ENCODE results near the gene MAD1L1. TPM values are rescaled to one million over a fixed set of nuclear protein-coding genes. Genes with fewer than 3 reads are reported as not detected.

MAD1L1 gene
- total and polyA plus RNA-seq, 2 of the 4 experiments (the other 2 are of a cell fraction), result 29.0 to 40.9 TPM

DNA sequence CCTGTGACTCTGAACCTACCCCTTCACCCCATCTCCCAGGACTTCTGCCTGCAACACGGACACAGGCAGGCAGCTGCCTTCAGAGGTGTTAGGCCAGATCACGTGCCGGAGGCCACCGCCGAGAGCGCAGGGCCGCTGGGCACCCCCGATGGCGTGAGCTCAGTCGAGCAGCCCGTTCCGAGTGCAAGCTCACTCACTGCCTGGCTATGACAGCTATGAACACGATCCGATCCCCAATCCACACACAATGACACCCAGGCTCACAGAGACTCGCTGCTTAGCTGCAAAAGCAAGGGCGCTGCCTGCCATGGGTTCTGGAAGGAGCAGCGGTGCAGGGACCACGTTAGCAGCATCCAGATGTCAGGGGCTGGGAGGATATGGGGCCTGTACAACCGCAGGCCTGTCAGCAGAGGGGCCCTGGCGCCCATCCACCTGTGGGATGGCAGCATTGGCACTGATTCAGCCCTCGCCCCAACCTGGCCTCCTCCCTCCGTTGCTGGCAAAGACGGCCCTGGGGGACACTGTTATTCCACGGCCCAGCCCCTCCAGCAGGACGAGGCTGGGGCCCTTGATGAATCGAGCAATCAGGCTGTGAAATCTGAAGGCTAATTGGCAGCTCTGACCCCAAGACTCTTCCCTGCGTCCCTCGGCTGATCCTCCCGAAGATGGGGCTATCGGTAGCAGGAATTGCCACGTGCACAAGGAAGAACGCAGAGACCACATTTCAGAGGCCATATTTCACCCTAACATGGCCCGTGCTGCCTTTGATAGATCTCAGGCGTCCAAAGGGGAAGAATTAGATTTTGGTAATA lies 332.6 kb downstream of the MAD1L1 start:
- intact Hi-C loops (cut with micrococcal nuclease) (no loop called here), dilution Hi-C loops (cut with HindIII; ENCODE audit: low sequenced_read_pairs, unreplicated experiment) (no loop called here), in situ Hi-C loops (cut with MboI; ENCODE audit: low sequenced_read_pairs) (no loop called here)
- peak overlapping the region; percentile 14 for H2AFZ ChIP-seq (replicated peaks; ENCODE audit: low read length, poor library complexity)
- H4K91ac ChIP-seq (ENCODE audit: insufficient read depth, low read depth, low read length), result no peak overlapping the region
- H3K4me1 ChIP-seq (ENCODE audit: control insufficient read depth, insufficient read depth, low read length), result peaks cover 10% of the 10 kb centered on the region
- no peak for DNase-seq
- H4K8ac ChIP-seq (ENCODE audit: low read depth in 2 of 2, low read length in 2 of 2), result no peak overlapping the region
- no peak overlapping the region for H3K4me2 ChIP-seq (ENCODE audit: low read depth, low read length)
- H2AK9ac ChIP-seq (replicated peaks; ENCODE audit: low read depth, low read length, poor library complexity), result peak overlapping the region; percentile 60
- H3K23ac ChIP-seq (ENCODE audit: low read depth, low read length), result no peak overlapping the region
- H2BK15ac ChIP-seq (ENCODE audit: low read depth, low read length), result no peak overlapping the region
- H3K9me1 ChIP-seq (ENCODE audit: insufficient read depth, low read length), result peaks cover 9% of the 10 kb centered on the region
- BruUV-seq (replicated peaks), result no TSS peak
- no peak overlapping the region for H2BK120ac ChIP-seq (ENCODE audit: low read depth, low read length)
- no peak overlapping the region for H3K9ac ChIP-seq (ENCODE audit: low read depth, low read length)
- 87% methylated on average over 19 of the region's 34 CpGs; no CpG with 5 or more reads in 1 of the 2 experiments for WGBS, 2 experiments (ENCODE audit: extremely low coverage in 2 of 2, insufficient read length in 1 of 2)
- H4K5ac ChIP-seq (ENCODE audit: low read depth, low read length), result no peak overlapping the region
- 0 out of 2 replicates have a peak overlapping the region, but pooled peaks have one; percentile 52 for H3K14ac ChIP-seq (replicated peaks; ENCODE audit: low read depth, low read length)
- 0 out of 2 replicates have a peak overlapping the region, but pooled peaks have one; percentile 26 for H3K4ac ChIP-seq (ENCODE audit: low read depth, low read length)
- peaks cover 4% of the 10 kb centered on the region; the same call in 1 of the 2 replicates for H4K20me1 ChIP-seq (ENCODE audit: insufficient read depth, low read length)
- no peak overlapping the region for H2BK5ac ChIP-seq (ENCODE audit: low read depth, low read length, poor library complexity, severe bottlenecking)
- no peaks in the 10 kb centered on the region for H3K9me3 ChIP-seq (ENCODE audit: control insufficient read depth, insufficient read depth, low read length)
- H3K56ac ChIP-seq (ENCODE audit: extremely low read depth, insufficient read depth, low read length), result no peak overlapping the region
- POLR2A ChIA-PET (ENCODE audit: unreplicated experiment), result no interaction called here
- CTCF ChIA-PET, result no interaction called here
- no peak overlapping the region for H2BK20ac ChIP-seq (ENCODE audit: low read depth, low read length)
- H2AK5ac ChIP-seq (ENCODE audit: low read depth, low read length), result peak overlapping the region; percentile 70
- H3K27me3 ChIP-seq (ENCODE audit: control insufficient read depth, insufficient read depth, low read length), result no peaks in the 10 kb centered on the region
- no peak overlapping the region for H3K4me3 ChIP-seq (ENCODE audit: insufficient read depth, low read depth, low read length)
- H3K27ac ChIP-seq (ENCODE audit: insufficient read depth, low read length), result no peak overlapping the region
- ATAC-seq (ENCODE audit: low read depth), result no peak
- H3K36me3 ChIP-seq (ENCODE audit: control insufficient read depth, insufficient read depth, low read length), result peaks cover 7% of the 10 kb centered on the region; the same call in 1 of the 2 replicates
- H3K18ac ChIP-seq (ENCODE audit: low read depth, low read length), result no peak overlapping the region
- H3K79me1 ChIP-seq (ENCODE audit: low read depth in 1 of 2, low read length in 2 of 2), result no peaks in the 10 kb centered on the region; a peak in 1 of 4 replicates
- no peak for TF ChIP-seq NFE2L2 (IDR thresholded peaks at IDR 0.05; ENCODE audit: low read depth, low read length)
- TF ChIP-seq FOS (IDR thresholded peaks at IDR 0.05; ENCODE audit: low read depth, low read length), result no peak
- TF ChIP-seq, protein P1, sequence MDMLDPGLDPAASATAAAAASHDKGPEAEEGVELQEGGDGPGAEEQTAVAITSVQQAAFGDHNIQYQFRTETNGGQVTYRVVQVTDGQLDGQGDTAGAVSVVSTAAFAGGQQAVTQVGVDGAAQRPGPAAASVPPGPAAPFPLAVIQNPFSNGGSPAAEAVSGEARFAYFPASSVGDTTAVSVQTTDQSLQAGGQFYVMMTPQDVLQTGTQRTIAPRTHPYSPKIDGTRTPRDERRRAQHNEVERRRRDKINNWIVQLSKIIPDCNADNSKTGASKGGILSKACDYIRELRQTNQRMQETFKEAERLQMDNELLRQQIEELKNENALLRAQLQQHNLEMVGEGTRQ (IDR thresholded peaks at IDR 0.05; ENCODE audit: low read depth, low read length), result no peak
- no peak for TF ChIP-seq BHLHE40 (IDR thresholded peaks at IDR 0.05; ENCODE audit: low read depth, low read length)
- TF ChIP-seq RAD21 (IDR thresholded peaks at IDR 0.05; ENCODE audit: low read length), result no peak
- TF ChIP-seq MAFK (IDR thresholded peaks at IDR 0.05; ENCODE audit: low read depth, low read length), result no peak
- no peak for TF ChIP-seq CHD1 (IDR thresholded peaks at IDR 0.05; ENCODE audit: low read depth, low read length)
- TF ChIP-seq, protein P2, sequence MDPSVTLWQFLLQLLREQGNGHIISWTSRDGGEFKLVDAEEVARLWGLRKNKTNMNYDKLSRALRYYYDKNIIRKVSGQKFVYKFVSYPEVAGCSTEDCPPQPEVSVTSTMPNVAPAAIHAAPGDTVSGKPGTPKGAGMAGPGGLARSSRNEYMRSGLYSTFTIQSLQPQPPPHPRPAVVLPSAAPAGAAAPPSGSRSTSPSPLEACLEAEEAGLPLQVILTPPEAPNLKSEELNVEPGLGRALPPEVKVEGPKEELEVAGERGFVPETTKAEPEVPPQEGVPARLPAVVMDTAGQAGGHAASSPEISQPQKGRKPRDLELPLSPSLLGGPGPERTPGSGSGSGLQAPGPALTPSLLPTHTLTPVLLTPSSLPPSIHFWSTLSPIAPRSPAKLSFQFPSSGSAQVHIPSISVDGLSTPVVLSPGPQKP (IDR thresholded peaks at IDR 0.05; ENCODE audit: borderline replicate concordance, low read depth, low read length), result no peak
- TF ChIP-seq RFX5 (IDR thresholded peaks at IDR 0.05; ENCODE audit: low read depth, low read length), result no peak
- no peak for TF ChIP-seq MXI1 (IDR thresholded peaks at IDR 0.05; ENCODE audit: borderline replicate concordance, low read depth, low read length)
- TF ChIP-seq RCOR1 (IDR thresholded peaks at IDR 0.05; ENCODE audit: insufficient replicate concordance, low read length), result no peak
- TF ChIP-seq POLR2A (IDR thresholded peaks at IDR 0.05; ENCODE audit: low read depth, low read length), result no peak
- no peak for TF ChIP-seq SMC3 (IDR thresholded peaks at IDR 0.05; ENCODE audit: low read depth, low read length)
- TF ChIP-seq, protein P3, sequence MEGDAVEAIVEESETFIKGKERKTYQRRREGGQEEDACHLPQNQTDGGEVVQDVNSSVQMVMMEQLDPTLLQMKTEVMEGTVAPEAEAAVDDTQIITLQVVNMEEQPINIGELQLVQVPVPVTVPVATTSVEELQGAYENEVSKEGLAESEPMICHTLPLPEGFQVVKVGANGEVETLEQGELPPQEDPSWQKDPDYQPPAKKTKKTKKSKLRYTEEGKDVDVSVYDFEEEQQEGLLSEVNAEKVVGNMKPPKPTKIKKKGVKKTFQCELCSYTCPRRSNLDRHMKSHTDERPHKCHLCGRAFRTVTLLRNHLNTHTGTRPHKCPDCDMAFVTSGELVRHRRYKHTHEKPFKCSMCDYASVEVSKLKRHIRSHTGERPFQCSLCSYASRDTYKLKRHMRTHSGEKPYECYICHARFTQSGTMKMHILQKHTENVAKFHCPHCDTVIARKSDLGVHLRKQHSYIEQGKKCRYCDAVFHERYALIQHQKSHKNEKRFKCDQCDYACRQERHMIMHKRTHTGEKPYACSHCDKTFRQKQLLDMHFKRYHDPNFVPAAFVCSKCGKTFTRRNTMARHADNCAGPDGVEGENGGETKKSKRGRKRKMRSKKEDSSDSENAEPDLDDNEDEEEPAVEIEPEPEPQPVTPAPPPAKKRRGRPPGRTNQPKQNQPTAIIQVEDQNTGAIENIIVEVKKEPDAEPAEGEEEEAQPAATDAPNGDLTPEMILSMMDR (conservative IDR thresholded peaks at IDR 0.05; ENCODE audit: low read depth, low read length), result no peak
- TF ChIP-seq CEBPB (IDR thresholded peaks at IDR 0.05; ENCODE audit: low read depth, low read length), result no peak
